Kidney epithelial cell (primary cell): Measurements from ENCODE around the gene CIT. TPM values are rescaled to one million over a fixed set of nuclear protein-coding genes. Genes with fewer than 3 reads are reported as not detected.

Source experiments
- DNase-seq: peaks from one replicate; pipeline ENCODE4 v3.0.0-alpha.2; 2010; ENCODE audit warnings: low read depth
- H3K27me3 ChIP-seq: 2 replicates; pipeline ENCODE4 v1.6.0; 2011; ENCODE audit warnings: low read length; ENCODE audit not compliant: control insufficient read depth, insufficient read depth
- H3K36me3 ChIP-seq: 2 replicates; pipeline ENCODE4 v1.5.1; 2011; ENCODE audit warnings: low read length; ENCODE audit not compliant: control insufficient read depth, insufficient read depth
- H3K4me3 ChIP-seq: 2 replicates; pipeline ENCODE4 v1.5.1; 2011; ENCODE audit warnings: low read depth, mild to moderate bottlenecking, control low read depth, low read length
- CTCF ChIP-seq: IDR thresholded peaks from 2 replicates; pipeline ENCODE4 v1.5.1; 2011; ENCODE audit warnings: mild to moderate bottlenecking, moderate library complexity, low read length, control low read depth, inconsistent platforms; ENCODE audit not compliant: insufficient read depth, poor library complexity, severe bottlenecking
- total RNA-seq: library from RNA; depleted of rRNA; stranded (reverse); fragments of >200 nt; gene quantifications from 2 replicates; pipeline ENCODE4 v1.2.3, GENCODE V29; 2015

The CIT gene
- total RNA-seq, 1 donor from 2014 or later = 4.3 TPM

DNA sequence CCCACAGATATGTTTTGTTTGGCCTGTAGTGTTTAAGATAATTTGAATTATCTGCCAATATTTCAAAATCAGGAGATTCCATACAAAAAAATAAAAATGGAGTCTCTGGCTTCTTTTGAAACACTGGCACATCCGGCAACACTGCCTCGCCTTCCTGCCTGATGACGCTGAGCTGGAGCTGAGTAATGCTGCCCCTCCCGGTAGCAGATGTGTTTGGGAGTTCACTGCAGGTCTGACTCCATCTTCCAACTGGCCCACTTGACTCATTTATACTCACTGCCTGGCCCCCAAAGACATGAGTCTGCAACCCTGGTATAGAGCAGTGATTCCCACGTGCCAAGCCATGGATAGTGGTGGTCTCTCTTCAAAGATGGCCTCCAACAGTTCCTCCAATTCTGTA lies 7.4 kb downstream of the CIT start:
- no peak overlapping the region for H3K4me3 ChIP-seq
- no peaks in the 10 kb centered on the region for H3K27me3 ChIP-seq
- no peaks in the 10 kb centered on the region for H3K36me3 ChIP-seq
- peak; percentile 18 for DNase-seq
- no peak for TF ChIP-seq CTCF

DNA sequence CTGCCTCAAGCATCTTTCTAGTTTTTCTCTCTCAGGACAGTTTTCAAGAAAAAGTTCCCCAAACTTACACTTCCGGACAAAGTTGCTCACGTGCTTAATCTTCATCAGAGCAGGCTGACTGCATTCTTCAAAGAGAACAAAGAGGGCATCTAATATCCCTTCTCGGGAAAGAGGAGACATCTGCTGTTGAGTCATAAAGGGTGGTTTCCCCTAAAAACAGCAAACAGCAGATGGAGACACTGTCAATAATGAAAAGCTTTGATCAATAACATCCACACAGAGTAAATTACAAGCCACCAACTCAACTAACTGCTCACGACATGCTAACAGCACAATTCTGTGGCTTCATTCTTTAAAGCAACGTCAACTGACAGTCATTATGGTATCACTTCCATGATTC lies 8.1 kb downstream of the CIT start:
- no peaks in the 10 kb centered on the region for H3K27me3 ChIP-seq
- no peak overlapping the region for H3K4me3 ChIP-seq
- no peak for DNase-seq
- no peak for TF ChIP-seq CTCF
- no peaks in the 10 kb centered on the region for H3K36me3 ChIP-seq

DNA sequence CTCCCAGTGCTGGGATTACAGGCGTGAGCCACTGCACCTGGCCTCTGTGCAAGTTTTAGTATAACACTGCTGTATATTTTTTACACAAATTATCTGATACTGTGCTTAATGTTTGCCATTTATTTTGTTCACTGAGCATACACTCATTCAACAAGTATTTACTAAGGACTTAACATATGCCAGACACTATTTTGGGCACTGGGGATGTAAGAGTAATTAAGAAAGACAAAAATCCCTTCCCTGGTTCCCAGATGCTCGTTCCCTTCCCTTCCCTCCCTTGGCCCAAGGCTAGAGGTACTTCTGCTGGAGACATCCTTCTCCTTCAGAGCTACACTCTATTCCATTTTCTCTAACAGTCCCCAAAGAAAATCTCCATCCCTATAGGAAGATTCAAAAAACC lies 12.5 kb downstream of the CIT start:
- H3K27me3 ChIP-seq = no peaks in the 10 kb centered on the region
- no peak overlapping the region for H3K4me3 ChIP-seq
- DNase-seq = no peak
- TF ChIP-seq CTCF = no peak
- no peaks in the 10 kb centered on the region for H3K36me3 ChIP-seq

- Histone ChIP-seq H3K4me3 (no peak overlapping the region), H3K27me3 (no peaks in the 10 kb centered on the region), H3K36me3 (no peaks in the 10 kb centered on the region)
- DNase-seq = no peak
- TF ChIP-seq CTCF = no peak
Measured at GRCh38 chr12:119859241-119859640, 17.9 kb downstream of the CIT start.

DNA sequence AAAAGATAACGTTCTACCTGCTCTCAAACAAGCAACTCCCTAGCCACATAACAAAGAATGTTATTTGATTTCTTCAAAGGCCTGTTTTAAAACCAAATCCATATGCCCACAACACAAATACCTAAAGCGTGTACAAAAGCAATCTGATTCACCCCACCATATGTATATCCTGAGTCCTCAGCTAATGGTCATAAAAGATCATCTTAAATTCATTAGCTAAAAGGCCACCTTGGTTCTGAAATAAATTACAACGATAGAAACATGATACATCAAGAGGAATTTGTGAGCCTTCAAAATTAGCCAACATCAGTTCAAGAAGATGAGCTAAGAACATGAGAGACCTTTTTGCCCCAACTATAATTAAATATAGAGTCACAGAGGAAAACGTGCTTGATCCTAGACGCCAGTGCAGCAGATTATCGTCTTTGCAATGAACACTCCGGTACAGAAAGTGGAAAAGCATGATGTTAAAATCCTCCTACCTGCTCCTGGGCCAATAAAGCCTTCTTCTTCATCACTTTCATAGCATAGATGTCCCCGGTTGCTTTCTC lies 20.0 kb downstream of the CIT start:
- DNase-seq = no peak
- no peak for TF ChIP-seq CTCF
- H3K36me3 ChIP-seq = no peaks in the 10 kb centered on the region
- H3K4me3 ChIP-seq = no peak overlapping the region
- H3K27me3 ChIP-seq = no peaks in the 10 kb centered on the region

- H3K27me3 ChIP-seq = no peaks in the 10 kb centered on the region
- no peak overlapping the region for H3K4me3 ChIP-seq
- DNase-seq = no peak
- no peak for TF ChIP-seq CTCF
- no peaks in the 10 kb centered on the region for H3K36me3 ChIP-seq
Measured at GRCh38 chr12:119850330-119850729, 26.8 kb downstream of the CIT start.
